Measurements from ENCODE around the gene RAF1.

RAF1 gene

DNA sequence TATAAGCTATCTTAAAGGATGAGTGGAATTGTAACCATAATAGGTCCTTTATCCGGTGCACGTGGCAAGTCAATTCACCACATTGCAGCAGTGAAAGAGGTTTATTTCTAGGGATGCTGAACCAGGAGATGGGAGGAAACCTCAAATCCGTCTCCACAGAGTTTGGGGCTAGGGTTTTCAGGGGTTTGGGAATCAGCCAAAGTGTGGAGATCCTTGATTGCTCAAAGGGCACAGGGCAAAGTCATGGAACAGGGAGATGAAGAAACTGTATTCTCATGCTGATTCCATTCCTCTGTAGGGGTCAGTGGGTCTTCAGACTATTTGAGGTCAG, 7.2 kb upstream of the RAF1 start:
- TF ChIP-seq, protein P1, sequence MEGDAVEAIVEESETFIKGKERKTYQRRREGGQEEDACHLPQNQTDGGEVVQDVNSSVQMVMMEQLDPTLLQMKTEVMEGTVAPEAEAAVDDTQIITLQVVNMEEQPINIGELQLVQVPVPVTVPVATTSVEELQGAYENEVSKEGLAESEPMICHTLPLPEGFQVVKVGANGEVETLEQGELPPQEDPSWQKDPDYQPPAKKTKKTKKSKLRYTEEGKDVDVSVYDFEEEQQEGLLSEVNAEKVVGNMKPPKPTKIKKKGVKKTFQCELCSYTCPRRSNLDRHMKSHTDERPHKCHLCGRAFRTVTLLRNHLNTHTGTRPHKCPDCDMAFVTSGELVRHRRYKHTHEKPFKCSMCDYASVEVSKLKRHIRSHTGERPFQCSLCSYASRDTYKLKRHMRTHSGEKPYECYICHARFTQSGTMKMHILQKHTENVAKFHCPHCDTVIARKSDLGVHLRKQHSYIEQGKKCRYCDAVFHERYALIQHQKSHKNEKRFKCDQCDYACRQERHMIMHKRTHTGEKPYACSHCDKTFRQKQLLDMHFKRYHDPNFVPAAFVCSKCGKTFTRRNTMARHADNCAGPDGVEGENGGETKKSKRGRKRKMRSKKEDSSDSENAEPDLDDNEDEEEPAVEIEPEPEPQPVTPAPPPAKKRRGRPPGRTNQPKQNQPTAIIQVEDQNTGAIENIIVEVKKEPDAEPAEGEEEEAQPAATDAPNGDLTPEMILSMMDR (IDR thresholded peaks at IDR 0.05) = no peak

DNA sequence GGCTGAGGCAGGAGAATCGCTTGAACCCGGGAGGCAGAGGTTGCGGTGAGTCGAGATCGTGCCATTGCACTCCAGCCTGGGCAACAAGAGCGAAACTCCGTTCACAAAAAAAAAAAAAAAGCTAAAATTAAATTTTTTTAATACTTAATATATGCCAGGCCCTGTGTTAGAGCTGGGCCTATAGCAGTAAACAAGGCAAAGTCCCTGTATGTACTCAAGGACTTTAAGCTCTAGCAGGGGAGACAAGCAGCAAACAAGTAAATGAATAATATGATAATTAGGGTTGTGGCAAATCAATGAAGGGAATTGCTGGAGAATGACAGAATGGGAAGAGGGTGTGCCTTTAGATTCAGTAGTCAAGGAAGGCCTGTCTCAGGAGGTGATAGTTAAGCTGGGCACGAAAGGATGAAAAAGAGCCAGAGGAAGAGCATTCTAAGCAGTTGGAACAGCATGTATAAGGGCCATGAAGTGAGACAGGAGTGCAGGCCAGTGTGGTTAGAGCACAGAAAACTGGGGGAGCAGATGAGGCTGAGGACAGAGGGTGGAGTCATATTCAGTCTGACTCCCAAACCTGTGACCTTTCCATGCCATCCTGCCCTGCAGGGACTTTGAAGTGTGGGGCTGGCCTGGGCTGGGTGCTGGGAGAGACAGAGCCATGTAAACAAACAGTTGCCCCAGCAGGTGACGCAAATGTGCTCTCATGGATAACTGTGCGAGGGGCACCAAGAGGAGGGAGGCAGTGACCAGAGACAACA, 6.6 kb upstream of the RAF1 start:
- TF ChIP-seq, protein P1 (IDR thresholded peaks at IDR 0.05) = no peak

DNA sequence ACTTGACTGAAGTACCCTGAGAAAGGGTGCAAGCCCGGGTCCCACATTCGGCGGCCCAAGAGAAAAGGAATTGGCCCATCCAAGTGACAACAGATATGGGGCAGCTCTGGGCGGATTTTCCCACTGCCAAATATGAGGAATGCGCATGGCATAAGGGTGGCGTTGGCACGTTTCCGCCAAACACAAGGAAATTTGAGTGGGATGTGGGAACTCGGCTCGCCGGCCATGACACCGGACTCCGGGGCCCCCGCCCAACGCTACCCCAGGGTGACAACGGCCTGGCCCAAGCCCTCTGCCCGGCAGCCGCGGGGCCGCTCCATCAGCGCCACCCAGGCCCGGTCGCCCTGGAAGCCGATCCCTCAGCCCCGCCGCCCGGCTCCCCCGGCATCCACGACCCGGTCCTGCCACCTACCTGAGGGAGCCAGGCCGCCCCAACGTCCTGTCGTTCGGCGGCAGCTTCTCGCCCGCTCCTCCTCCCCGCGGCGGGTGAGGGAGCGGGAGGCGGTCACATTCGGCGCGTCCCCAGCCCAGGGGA, 449 bp downstream of the RAF1 start:
- TF ChIP-seq, protein P1 (IDR thresholded peaks at IDR 0.05) = no peak

DNA sequence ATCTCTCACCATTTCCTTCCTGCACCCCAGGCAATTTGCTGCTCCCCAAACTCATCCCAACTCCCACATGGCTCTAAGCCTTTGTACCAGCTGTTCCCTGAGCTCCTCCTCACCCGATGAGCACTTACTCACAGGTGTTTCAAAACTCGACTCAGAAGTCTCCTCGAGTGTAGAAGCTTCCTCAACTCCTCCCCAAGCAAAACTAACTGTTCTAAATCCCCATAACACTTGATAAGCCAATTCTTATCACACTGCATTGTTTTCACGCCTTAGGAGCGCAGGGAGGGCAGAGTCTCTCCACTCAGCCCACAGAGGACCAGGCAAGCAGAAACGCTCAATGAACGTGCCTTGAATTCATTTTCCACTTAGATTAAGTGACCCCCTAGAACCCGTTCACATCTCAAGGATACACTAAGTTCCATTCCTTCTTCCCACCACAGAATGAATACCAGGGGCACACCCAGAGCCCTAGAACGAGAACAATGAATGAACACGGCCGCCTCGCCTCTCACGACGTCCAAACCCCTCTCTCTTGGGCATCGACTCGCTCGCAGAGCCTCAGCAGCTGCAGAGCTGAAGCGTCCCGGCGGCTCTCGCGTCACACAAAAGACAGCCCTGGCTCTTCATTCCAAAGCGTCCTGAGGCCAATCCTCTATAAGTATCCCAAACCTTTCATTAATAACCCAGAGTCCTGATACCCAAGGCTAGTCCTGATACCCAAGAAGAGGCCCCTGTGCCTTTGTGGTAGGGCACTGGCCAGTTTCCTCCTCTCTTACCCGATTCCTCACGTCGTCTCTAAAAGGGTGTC, 1.1 kb downstream of the RAF1 start:
- TF ChIP-seq, protein P1 (IDR thresholded peaks at IDR 0.05) = no peak

DNA sequence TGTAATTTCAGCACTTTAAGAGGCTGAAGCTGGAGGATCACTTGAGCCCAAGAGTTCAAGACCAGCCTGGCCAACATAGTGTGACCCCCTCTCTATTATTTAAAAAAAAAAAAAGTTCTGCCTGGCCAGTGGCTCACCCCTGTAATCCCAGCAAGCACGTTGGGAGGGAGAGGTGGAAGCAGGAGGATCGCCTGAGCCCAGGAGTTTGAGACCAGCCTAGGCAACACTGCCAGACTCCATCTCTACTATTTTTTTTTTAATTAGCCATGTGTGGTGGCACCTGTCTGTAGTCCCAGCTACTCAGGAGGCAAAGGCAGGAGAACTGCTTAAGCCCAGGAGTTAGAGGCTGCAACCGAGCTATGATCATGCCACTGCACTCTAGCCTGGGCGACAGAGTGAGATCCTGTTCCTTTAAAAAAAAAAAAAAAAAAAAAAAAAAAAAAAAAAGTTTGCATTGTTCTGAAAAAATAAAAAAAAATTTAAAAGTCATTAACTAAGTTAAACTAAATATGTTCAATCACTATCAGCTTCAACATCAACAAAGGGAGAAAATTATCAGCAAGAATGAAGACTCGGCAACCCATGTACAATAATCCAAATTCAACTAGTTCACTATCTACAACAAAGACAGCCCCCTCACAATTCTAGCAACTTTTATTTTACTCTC, 1.9 kb downstream of the RAF1 start:
- TF ChIP-seq, protein P1 (IDR thresholded peaks at IDR 0.05) = no peak

DNA sequence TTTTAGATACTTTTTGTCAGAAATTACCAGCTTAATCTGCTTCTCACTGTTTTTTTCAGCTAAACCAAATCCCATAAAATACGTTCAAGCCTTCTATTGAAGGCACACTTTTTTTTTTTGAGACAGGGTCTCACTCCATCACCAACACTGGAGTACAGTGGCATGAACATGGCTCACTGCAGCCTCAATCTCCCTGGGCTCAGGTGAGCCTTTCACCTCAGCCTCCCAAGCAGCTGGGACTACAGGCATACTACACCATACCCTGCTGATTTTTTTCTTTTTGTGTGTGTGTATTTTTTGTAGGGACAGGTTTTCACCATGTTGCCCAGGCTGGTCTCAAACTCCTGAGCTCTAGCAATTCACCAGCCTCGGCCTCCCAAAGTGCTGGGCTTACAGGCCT, 3.7 kb downstream of the RAF1 start:
- TF ChIP-seq, protein P1 (IDR thresholded peaks at IDR 0.05) = no peak

DNA sequence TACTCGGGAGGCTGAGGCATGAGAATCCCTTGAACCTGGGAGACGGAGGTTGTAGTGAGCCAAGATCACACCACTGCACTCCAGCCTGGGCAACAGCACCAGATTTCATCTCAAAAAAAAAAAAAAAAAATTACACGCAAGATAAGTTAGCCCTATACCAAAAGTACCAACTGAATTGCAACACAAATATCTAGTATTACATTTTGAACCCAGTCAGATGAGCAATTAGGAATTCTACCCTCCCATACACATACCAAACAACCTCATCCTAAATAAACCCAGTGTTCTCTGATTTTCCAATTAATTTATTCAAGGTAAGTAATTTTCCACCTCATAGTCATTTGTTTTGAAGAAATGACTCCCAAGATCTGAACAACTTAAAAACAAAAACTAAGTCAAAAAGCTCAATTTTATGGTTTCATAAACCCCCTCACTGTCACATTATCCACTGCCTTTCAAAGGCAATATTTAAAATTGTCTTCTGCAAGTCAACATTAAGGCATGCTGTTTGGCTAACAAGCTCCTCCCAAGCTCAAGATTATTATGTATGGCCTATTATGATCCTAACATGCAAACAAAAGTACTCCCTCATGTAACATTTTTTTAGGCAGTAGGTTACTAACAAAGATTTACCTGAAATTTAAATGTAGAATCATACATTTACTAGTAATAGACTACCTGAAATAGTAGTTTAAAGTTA, 4.5 kb downstream of the RAF1 start:
- TF ChIP-seq, protein P1 (IDR thresholded peaks at IDR 0.05) = no peak

All from LNCAP (cell line).